ENCODE measurements around the gene GRIK1.
"Not testable (repeated sequence)": the region's sequence is repeated elsewhere in the genome, so short reads cannot be mapped to it uniquely, and the experiment has no call there.

The GRIK1 gene

DNA sequence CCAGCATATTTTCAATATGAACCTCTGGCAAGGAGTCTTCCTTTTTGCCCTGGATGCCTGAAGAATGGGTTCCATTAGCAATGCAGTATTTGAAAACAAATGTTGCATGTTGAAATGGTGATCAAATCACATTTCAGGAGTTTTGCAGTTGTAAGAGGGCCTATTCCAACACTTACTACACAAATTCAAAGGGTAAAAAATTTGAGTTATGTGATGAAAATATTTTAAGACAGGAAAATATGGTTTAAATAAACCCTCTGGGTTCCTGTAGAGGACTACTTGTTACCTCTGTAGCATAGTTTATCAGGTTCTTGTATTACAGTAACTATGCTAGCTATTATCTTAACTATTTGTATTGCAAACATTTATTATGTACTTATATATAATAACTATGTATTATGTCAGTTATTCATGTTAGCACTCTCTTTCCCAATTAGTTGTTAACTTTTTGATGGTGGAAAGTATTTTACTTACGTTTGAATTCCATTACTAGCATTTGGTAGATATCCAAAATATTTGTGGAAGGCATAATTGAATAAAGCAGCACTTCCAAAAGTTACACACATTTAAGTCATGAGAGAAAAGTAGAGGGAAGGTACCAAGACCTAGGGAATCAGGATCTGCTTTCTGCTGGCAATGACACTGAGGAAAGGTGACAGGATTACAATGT lies 312.9 kb downstream of the GRIK1 start:
- FAIRE-seq, result no peak
- DNase-seq (ENCODE audit: insufficient read length, low spot score), result no peak

DNA sequence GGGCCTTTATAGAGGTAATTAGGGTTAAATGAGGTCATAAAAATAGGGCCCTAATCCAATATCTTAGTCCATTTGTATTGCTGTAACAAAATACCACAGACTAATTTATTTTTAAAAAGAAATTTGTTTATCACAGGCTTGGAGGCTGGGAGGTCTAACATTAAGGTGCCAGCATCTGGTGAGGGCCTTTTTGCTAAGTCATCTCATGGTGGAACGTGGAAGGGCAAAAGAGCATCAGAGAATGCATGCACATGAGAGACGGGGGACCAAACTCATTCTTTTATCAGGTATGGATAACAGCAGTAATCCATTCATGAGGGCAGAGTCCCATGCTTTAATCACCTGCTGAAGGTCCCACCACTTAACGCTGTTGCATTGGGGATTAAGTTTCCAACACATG lies 313.8 kb downstream of the GRIK1 start:
- FAIRE-seq, result no peak

DNA sequence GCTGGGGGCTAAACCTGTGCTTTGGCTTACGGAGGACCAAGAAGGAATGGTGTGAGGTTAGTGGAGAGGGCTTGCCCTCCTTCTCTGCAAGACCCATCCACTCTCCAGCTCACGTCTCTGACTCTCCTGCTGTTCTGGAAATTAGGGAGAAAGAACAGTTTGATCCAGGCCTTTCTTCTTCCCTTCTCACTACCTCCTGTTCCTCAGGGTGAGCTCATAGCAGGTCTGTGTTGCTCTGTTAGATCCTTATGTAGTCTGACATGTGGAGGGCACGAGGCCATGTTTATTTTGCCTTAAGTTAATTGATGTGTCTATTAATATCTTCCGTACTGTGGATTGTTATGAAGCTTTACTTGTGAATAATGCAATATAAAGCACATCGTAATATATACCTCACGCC lies 315.0 kb downstream of the GRIK1 start:
- FAIRE-seq, result no peak
- no peak for DNase-seq (ENCODE audit: insufficient read length, low spot score)

More for the DNA sequence above, 313.8 kb downstream of the GRIK1 start:
- DNase-seq (ENCODE audit: insufficient read length, low spot score), result no peak

DNA sequence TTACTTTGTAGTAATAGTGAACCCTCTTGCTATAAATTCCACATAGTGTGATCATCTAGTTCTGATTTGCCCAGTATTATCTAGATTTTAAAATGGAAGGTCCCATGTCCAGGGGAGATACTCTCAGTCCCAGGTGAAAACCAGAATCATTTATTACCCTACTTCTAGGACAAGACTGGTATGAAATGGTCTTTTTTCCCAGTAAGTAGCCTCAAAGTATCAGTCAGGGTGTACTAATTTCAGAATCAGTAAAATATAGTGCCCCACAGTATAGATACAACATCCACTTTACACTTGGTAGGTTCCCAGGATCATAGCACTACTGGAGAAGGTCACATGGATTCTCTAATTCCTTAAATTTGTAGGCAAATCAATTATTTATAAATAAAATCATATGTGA lies 318.3 kb downstream of the GRIK1 start:
- FAIRE-seq (no peak), DNase-seq (ENCODE audit: insufficient read length, low spot score) (no peak)

DNA sequence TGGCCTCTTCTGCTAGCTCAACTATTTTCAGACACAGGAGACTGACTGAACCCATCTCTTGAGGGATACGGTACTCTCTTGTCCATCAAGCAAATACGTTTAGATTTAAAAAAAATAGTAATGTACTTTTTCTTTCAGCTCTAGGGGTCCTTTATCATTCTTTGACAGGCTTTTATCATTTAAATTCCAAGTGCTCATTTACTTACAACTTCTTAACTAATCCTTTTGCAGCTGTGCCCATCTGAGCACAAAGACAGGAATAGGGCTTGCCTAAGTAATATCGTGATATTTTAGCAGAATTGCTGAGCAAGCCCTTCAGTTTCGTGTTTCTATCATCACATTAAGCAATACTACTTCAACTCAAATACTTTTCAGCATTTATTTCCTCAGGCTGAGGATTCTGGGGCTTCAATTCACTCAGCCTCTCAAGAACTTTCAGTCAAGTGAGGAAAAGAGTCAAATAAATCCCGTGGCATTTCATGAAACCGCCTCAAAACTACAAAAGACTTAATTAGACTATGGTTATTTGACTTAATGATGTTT lies 323.5 kb downstream of the GRIK1 start:
- FAIRE-seq, result no peak
- DNase-seq (ENCODE audit: insufficient read length, low spot score), result no peak

DNA sequence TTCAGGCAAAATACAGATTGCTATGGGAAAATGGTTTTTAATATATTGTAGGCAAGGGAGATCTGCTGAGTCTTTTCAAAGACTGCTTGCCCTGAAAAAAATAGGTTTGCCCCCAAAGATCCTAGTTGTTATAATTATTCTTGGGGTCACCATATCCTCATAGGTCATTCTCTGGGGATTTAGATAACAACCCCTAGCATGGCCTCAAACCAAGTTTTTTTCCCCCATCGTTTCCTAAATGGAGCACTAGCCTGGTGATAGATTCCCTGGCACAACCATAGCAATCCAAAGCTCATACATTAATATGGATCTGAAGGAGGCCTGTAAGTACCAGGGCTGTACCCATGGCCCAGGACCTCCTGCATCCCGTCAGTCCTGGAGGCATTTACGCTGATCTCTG lies 325.9 kb downstream of the GRIK1 start:
- no peak for DNase-seq (ENCODE audit: insufficient read length, low spot score)
- FAIRE-seq, result no peak

DNA sequence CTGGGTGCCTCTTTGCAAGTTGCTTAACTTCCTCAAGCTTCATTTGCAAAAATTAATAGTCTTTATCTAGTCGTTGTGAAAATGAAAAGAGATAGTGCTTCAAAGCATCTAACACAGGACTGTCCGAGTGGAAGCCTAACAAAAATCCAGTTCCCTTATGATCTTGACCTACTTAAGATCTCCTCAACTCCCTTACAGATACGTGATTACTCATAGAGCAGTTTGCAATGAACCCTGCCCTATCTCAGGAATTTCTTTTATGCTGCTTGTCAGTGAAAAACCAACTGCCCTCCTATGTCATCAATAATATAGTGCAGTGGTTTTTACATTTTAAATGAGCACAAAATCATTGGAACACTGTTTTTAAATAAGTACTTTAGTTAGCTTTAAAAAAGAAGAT lies 326.8 kb downstream of the GRIK1 start:
- no peak for DNase-seq (ENCODE audit: insufficient read length, low spot score)
- FAIRE-seq, result no peak

DNA sequence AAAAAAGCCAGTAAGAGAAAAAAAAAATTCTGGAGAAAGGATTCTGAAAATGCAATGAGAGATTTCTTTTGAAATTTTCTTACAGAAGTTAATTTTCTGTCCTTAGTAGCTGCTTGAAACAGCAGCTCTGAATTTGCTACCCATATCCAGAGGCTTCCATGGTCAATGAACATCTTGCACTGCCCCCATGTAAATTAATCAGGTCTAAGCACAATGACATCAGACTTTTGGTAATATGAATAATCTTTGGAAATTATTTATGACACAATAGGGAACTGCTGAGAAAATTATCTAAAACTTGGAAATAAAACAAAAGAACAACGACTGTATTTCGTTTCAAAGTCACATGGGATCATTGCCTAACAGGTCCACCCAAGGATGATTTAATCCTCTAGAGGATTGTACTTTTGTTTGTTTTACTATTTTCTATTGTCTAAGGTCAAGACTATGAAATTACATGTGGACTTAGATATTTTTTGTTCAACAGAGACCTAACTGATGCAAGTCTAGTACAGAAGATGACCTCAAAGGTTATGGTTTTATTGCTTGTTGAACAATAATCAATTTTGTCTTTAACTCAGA lies 328.9 kb downstream of the GRIK1 start:
- DNase-seq (ENCODE audit: insufficient read length, low spot score) (no peak), FAIRE-seq (no peak)

DNA sequence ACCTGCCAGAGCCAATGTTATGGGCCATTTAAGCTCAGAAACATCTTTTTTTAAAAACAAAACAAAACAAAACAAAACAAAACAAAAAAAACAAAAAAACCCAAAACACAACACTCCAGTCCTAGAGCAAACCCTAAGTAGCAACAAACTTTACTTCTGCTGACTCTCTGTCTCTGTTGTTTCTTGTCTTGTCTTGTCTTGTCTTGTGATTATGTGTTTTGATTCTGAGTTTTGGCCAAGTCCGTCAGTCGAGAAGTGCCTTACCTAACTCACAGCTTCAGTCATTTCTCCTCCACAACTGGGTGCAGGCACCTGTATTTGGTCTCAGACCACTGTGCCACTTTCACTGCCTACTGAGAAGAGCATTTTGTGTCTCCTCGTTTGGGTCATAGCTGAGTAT lies 333.2 kb downstream of the GRIK1 start:
- FAIRE-seq (no peak), DNase-seq (ENCODE audit: insufficient read length, low spot score) (no peak)

DNA sequence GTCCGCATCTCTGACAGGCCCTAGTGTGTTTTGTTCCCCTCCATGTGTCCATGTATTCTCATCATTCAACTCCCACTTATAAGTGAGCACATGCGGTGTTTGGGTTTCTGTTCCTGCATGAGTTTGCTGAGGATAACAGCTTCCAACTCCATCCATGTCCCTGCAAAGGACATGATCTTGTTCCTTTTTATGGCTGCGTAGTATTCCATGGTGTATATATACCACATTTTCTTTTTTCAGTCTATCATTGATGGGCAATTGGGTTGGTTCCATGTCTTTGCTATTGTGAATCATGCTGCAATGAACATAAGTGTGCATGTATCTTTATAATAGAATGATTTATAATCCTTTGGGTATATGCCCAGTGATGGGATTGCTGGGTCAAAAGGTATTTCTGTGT lies 334.6 kb downstream of the GRIK1 start:
- FAIRE-seq; DNase-seq (ENCODE audit: insufficient read length, low spot score): not testable (repeated sequence)

DNA sequence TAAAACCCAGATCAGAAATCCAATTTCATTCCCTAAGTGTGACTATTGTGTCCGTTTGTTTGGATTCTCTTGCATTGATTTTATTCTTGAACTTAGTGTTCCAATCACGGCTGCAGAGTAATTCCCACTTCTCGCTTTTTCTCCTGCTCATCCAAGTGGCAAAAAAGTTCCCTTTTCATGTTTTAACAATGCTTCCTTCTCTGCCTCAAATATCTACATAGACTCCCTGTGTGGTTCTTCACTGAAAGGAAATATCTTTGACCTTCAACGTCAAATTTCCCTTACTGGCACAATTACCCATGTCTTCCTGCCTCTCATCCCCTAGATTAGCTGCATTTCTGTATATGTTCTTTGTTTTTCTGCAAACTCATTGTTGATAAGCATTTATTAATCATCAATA lies 335.7 kb downstream of the GRIK1 start:
- FAIRE-seq, result no peak

DNA sequence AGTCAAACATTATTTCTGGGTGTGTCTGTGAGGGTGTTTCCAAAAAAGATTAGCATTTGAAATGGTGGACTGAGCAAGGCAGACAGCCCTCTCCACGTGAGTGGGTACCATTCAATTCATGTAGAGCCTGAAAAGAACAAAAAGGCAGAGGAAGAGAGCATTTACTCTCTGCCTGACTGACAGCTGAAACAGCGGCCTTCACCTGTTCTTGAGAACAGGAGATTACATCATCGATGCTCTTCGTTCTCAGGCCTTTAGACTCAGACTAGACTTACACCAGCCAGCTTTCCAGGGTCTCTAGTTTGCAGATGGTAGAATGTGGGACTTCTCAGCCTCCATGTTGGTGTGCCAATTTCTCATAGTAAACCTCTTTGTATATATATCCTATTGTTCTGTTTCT lies 338.7 kb downstream of the GRIK1 start:
- FAIRE-seq, result no peak
- no peak for DNase-seq (ENCODE audit: insufficient read length, low spot score)

More for the DNA sequence above, 335.7 kb downstream of the GRIK1 start:
- no peak for DNase-seq (ENCODE audit: insufficient read length, low spot score)

DNA sequence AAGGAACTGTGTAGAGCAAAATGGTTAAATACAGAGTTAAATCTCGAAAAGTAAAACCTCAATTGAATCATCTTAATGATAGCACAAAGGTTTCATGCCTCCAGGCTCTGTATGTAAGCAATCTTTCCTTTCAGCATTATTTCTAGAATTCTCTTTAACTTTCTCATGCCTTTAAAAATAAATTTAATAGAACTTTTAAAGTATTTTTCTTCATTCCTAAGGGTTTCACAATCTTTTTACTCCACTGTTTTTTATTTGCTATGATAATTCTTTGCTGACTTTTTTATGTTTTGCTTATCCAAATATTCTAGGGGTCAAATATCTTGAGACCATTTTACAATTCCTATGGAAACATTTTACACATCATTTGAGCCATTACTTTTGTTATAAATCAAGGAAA lies 353.1 kb downstream of the GRIK1 start:
- FAIRE-seq (no peak), DNase-seq (ENCODE audit: insufficient read length, low spot score) (no peak)

DNA sequence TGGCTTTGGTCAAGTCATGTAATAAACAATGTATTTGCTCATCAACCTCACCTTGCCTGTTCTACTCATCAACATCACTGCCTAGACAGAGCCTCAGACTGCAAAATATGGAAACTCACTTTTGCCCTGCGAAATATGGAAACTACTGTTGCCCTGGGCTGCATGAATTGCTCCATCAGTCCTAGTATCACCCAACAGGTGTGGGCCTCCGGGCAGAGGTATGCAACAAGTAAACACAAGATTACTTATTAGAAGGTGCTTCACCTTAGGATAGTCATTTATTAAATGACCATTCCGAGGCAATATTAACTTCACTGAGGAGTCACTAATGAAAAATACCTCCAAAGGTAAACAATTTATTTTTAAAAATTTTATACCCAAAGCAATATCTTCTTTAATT lies 354.3 kb downstream of the GRIK1 start:
- FAIRE-seq (no peak), DNase-seq (ENCODE audit: insufficient read length, low spot score) (no peak)

DNA sequence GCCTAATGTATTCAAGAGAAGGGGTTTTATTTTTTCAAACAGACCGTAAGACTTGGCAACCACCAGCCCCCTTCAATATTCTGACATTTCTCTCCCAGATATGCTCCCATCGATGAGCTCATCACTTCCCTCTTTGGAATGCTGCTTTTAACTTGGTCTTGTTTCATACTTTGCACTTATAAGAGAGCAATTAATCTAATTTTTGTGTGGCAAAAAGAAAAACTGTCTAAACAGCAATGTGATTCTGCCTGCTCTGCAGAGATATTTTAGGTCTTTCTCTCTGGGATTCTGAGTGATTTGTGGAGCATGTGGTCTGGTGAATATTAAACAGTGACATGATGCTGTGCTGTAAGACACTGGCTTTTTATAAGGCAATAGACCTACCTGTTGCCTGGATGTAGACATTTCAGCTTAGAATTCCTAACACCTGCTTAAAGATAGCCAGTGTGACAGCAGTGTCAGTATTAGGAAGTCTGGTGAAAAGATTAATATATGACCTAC lies 356.3 kb downstream of the GRIK1 start:
- FAIRE-seq (no peak), DNase-seq (ENCODE audit: insufficient read length, low spot score) (no peak)

DNA sequence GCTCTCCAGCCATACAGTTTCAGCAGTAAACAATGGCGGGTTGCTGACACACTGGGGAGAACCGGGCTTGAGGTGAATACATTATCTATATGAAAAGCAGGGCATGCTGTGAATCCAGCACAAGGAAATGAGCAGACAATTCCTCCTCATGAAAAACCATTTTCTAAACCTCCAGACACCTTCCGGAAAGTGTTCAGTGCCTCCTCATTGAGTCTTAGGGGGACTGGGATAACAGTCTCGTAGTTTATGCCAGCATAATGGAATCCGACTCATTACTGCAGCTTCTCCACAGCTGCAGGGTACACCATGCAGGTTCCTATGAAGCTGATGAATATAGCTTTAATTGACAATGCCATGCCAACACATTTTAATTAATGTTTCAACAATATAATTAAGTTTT lies 356.9 kb downstream of the GRIK1 start:
- FAIRE-seq (no peak), DNase-seq (ENCODE audit: insufficient read length, low spot score) (no peak)

DNA sequence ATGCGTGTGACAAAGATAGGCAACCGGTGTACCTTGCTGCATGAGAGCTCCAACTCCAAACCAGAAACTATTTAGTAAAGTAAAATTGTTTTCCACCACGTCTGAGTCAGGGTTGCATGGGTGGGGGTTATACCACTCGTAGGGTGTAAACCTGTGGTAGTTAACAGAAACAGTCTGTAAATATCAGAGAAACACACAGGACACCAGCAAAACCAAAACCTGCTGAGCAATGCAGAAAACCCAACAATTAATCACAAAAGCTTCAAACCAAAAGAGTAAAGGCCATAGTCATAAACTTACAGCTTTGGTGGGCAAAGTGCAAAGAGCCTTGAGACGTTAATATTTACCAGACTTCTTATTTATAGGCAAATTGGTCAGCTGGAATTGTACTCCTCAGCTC lies 358.4 kb downstream of the GRIK1 start:
- FAIRE-seq (no peak), DNase-seq (ENCODE audit: insufficient read length, low spot score) (no peak)

DNA sequence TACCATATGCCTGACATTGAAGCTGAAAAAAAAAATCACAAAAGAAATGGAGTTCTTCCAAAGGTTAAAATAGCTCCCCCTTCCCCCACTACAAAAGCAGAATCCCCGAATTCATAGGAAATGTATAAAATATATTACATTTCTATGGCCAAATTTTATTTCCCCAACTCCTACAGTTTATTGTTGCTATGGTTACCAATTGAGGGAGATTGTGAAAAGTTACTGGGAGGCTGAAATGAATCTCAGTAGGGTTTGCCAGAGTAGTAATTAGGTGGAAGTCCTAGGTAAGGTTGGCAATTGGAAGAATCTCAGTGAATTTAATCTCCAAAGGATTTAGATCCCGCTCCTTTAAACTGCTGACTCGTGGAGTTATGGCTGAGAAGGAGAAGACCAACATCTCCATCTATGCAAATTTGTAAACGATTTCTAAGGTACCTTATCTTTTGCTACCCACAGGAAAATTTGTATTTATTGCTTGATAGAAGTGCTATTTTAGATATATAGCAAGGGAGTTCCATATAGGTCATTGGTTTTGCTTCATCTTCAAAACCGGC lies 359.0 kb downstream of the GRIK1 start:
- DNase-seq (ENCODE audit: insufficient read length, low spot score) (no peak), FAIRE-seq (no peak)

DNA sequence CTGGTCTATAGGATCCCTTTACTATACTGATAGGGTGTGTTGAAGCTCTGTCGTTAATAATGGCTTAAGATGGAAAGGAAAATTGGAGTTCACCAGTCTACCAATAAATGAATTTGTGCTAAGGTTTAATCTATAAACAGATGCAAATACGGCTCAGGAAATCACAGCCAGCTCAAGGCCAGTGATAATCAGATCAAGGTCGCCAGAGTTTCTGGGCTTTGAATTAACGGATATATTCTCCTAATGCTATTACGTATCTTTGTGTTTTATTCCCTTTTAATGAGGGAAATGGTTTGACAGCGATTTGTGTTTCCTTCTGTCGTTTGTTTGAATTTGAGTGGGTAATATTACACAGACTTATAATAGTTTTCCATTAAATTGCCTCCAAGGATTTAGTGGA lies 361.5 kb downstream of the GRIK1 start:
- no peak for FAIRE-seq
- no peak for DNase-seq (ENCODE audit: insufficient read length, low spot score)

DNA sequence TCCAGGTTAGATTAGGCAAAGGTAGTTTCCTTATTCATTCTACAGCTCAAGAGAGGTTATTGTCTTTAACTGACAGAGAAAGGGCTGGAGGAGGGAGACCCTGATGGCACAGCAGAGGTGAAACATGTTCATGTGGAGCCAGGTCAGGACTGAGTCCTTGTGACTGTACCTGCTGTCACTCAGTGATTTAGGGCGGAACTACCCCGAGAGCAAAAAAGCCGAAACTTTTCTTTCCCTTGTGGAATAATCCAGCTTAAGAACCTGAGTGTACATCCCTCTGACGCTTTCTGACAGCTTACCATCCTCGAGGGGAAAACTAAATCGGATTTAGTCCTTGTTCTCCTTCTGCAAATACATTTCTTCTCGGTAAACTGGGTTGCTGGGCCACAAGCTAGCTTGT lies 367.8 kb downstream of the GRIK1 start:
- no peak for DNase-seq (ENCODE audit: insufficient read length, low spot score)
- no peak for FAIRE-seq

DNA sequence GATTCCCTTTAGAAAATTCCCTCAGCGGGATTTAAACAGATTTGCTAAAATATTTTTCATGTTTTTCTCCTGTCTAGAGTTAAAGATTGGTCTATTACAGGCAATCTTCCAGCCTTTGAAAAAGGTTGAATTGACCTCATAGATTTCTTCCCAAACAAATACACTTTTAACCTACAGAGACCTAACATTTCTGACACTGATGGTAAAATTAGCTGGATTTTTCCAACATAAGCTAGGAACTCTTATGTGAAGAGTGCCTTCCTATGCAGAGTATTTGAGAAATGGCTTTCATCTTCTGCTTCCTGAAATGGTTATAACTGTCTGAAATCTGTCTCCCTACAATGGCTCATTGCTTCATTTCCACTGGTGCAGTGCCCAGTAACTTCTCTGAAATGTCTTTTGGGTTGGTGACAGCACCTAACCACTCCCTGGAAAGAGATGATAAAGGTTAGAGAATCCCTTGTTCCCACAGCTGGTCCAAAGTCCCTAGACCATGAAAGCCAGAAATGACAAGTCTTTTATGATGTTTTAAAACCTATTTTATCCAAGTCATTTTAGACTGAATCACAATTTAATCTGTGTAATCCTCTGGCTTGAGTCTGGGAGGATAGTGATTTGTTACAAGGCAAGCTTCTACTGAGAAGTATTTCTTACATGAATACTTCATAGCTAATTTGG lies 371.6 kb downstream of the GRIK1 start:
- DNase-seq (ENCODE audit: insufficient read length, low spot score), result no peak
- no peak for FAIRE-seq

Data from GM19239 (cell line).